HG02642 (cell line): ENCODE measurements around the gene TMEM209.
A peak's percentile ranks its signal among the peaks of the same experiment; 100 is the strongest.

Experiments
- ATAC-seq: cut with Tn5 transposase; IDR thresholded peaks from one replicate; pipeline ENCODE4 v1.9.1; 2021; ENCODE audit warnings: mild to moderate bottlenecking; ENCODE audit not compliant: unreplicated experiment, poor library complexity

TMEM209 gene

GRCh38 chr7:130145424-130146100 lies 59.6 kb downstream of the TMEM209 start:
- ATAC-seq, result no peak

DNA sequence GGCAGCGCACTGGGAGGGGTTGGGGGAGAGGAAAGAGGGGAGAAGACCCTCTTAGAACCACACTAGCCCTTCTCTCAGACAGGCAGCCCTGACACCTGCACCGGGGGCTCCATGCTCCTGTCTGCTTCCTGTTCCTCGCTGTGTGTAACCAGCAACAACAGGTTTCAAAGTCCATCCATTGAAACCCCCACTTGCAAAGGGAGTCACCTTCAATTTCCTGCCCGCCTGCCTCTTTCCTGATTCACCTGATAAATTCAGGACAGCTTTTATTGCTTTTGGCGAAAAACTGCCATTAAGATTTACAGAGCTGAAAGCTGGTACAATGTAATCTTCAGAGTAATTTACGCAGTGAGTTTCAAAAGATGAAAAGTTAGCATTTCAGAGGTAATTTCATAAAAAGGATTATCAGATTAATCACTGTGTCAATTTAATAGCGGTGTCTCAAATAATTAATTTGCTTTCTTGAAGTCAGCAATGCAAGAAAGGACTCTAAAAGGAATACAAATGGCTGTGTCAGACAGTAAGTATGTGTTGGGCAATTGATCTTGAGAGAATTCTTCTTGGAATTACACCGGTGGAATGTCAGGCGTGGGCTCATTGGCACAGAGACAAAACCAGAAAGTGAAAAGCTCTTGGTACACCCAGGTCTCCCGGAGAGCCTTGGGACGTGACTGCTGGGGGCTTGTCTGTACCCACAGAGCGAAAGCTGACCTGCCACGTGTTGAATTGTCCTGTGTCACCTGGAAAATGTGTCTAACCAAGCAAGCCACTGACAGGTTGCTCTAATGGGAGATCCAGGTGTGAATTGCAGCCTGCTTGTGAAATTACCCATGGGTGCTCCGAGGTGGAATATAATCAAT lies 60.7 kb downstream of the TMEM209 start:
- no peak for ATAC-seq

DNA sequence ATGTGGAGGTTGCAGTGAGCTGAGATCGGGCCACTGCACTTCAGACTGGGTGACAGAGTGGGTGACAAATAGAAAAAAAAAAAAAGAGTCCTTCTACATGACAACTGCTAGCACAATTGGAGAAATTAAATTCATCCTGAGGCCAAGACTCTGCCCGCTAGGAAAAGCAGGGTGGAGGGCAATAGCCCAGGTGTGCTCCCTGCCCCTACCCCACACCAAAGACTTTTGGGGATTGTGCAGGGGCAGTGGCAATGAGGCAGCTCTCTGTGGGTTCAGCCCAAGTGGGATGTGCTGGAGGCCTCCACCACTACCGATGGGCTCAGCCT lies 61.3 kb downstream of the TMEM209 start:
- no peak for ATAC-seq

GRCh38 chr7:130143334-130143732 lies 61.9 kb downstream of the TMEM209 start:
- no peak for ATAC-seq

GRCh38 chr7:130142654-130143333 lies 62.4 kb downstream of the TMEM209 start:
- no peak for ATAC-seq

GRCh38 chr7:130141884-130142653 lies 63.1 kb downstream of the TMEM209 start:
- no peak for ATAC-seq

GRCh38 chr7:130141161-130141883 lies 63.9 kb downstream of the TMEM209 start:
- ATAC-seq, result peak; percentile 73

DNA sequence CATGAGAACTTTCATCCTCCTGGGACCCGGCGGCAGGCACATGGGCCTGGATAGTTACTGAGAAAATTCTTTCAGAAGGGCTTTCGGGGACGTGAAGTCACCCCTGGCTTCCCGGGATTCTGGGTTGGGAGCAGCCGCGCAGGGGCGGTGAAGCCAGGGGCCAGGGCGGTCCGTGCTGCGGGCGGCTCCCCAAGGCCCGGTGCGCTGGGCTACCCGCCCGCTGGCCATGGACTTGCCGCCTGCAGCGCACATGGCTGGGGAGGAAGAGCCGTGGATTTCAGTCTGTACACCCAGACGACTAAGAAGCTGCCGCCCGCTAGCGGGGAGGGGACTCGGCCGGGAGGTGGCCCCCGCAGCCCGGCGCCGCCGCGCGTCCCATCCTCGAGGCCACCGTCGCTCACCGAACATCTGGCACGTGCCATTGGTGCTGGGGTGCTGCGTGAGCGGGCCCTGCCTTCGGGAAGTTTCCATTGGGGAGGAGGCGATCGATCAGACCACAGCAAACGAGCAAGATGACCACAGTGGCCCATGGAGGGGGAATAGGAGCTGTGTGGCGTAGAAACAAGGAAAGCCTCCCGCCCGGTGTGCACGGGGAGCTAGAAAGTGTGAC lies 64.5 kb downstream of the TMEM209 start:
- ATAC-seq, result no peak

- no peak for ATAC-seq
These were observed 65.8 kb downstream of the TMEM209 start for GRCh38 chr7:130139193-130139960.

- no peak for ATAC-seq
These were observed 68.0 kb downstream of the TMEM209 start for GRCh38 chr7:130137207-130137606.

DNA sequence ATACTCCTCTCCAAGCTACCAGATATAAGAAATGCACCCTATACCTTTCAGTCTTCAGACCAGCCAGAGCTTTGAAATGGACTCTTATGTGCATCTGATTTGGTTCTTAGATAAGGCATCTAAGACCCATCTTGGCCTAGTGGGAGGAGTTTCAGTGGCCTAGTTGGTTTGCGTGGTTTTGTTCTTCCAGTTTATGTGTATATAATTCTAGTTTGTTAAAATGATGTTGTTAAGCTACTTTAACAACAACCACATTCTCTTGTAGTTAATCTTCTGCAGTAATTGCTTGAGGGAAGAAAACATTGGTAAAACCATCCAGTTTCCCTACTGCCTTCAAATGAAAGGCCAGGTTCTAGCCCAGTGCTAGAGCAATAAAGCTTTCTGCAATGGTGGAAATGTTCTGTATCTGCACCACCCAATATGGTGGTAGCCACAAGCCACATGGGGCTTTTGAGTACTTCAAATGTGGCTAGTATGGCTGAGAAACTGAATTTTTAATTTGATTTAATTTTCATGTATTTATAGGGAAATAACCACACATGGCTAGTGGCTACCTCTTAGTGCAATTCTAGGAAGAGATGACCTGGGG lies 68.5 kb downstream of the TMEM209 start:
- no peak for ATAC-seq

DNA sequence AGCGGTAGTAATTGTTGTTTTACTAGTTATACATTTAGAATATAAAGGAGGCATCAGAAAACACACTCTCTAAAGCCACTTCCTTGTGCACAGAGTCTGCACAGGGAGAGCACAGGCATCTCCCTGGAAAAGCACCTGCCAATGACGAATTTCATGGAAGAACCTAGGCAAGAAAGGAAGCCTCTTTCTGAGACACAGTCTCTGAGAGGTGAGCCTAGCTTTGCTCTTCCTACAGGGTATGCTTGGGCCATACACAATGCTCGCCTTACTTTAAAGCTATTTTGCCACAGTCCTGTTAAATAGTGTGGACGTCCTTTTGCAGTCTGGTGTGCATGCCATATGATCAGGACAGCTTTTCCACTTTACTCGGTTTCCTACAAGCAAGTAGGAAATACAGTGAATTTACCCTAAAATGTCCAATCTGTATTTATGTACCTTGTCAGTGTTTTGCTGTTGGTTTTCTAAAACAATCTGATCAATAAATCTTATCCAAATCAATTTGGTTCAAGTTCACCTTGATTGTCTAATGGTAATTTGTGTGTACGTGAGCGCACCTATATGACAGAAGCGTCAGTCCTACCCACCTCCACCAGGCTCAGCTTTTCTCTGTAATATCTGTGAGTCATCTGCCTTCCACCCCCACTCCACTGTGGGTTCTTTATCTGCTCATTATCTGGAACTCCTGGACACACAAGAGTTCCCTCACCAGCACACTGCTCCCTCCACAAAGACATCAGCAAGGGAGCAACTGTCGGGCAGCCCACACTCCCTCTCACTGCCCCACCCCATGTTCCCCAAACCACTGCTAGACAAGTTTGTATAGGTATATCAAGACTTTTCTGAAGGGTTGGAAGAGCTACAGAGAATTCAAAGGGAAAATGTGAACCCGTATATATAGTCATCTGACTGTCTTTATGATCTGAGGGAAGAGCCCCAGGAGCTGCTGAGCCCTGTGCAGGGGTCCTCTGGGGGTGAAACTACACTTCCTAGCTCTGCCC lies 69.7 kb downstream of the TMEM209 start:
- no peak for ATAC-seq

DNA sequence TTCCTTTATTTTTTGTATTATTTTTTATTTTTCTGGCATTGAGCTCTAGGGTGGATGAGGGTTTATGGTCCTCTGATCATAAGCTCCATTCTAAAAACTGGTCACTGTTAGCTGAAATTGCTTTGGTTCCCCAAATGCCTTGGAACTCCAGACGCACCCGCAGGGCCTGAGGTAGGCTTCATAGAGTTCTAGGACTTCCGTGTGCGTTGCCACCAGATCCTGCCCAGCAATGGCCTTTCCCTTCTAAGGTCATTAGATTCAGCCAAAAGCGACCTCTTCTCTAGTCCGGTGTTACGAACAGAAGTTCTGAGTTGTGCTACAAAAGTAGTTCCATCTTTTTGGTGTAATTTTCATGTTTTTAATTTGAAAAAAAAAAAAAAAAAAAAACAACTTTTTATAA lies 70.5 kb downstream of the TMEM209 start:
- no peak for ATAC-seq

- no peak for ATAC-seq
These were observed 71.0 kb downstream of the TMEM209 start for GRCh38 chr7:130134106-130134636.

DNA sequence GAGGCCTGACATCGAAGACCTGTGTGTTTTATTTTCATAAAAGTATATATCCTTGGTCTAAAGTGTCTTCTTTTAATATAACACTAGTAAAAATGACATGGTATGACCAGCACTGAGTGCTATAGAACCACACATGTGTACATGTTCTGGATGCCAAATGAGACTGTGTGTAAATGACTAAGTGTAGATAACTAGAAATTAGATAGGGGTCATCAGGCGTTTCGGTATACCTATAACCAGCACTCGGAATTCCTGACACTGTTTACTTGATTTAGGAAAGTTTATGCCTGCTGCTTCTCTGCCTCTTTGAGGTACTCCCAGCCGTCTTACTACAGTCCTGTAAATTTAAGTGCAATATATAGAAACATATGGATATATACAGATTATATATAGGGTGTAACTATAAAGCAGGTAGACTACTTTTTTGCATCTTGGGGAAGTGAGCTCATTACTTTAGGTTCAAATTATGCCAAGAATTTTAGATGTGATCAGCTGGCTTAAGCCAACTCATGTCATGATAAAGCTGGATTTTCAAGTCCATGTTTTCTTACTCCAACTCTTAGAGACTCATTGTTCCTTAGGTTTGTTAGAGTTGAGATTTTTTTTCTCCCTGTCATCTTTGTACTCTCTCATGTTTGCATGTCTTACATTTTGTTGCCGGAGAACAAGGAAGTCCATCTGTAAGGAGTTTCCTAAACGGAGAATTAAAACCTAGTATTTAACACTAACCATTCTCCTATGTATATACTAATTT lies 72.0 kb downstream of the TMEM209 start:
- ATAC-seq, result no peak
